GM20000 (cell line): Measurements from ENCODE around the gene HEBP1.

Experiments used
- DNase-seq: peaks from one replicate; pipeline ENCODE4 v3.0.0; 2012; ENCODE audit warnings: low spot score
- CTCF ChIP-seq: IDR thresholded peaks from 2 replicates; pipeline ENCODE4 v1.5.1; 2012; ENCODE audit warnings: mild to moderate bottlenecking, control low read depth; ENCODE audit errors: extremely low read depth, missing control alignments

Gene HEBP1

GRCh38 chr12:13022851-13023271, 22.8 kb upstream of the HEBP1 start:
- TF ChIP-seq CTCF = no peak
- DNase-seq = no peak

DNA sequence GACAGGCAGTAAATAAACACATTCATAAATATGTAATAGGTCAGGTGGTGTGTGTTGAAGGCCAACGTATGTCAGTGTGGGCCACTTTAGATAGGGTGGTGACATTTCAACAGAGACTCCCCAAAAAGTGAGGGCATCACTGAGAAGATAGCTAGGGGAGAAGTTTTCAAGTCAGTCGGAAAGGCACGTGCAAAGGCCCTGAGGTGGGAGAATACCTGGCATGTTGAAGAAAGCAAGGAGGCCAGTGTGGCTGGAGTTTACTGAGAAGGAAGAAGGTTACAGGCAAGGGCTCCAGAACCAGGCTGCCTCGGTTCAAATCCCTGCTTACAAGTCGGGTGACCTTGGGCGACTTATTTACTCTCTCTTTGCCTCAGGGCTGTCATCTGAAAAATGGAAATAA, 11.0 kb upstream of the HEBP1 start:
- no peak for DNase-seq
- TF ChIP-seq CTCF = no peak

DNA sequence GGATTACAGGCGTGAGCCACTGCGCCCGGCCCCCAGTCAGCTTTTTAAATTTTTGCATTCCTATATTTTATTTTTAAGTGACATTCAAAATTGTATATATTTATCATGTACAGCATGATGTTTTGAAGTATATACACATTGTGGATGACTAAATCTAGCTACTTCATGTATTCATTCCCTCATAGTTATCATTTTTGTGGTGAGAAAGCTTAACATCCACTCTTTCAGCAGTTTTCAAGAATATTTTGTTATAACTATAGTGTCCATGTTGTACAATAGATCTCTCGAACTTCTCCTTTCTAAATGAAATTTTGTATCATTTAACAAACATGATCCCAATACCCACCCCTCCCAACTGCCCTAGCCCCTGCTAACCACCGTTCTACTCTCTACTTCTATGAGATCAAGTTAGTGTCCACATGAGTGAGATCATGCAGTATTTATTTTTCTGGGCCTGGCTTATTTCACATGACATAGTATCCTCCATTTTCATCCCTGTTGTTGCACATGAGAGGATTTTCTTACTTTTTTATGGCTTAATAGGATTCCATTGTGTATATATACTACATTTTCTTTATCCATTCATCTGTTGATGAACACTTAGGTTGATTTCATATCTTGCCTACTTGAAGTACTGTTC, 8.8 kb upstream of the HEBP1 start:
- no peak for TF ChIP-seq CTCF
- no peak for DNase-seq

DNA sequence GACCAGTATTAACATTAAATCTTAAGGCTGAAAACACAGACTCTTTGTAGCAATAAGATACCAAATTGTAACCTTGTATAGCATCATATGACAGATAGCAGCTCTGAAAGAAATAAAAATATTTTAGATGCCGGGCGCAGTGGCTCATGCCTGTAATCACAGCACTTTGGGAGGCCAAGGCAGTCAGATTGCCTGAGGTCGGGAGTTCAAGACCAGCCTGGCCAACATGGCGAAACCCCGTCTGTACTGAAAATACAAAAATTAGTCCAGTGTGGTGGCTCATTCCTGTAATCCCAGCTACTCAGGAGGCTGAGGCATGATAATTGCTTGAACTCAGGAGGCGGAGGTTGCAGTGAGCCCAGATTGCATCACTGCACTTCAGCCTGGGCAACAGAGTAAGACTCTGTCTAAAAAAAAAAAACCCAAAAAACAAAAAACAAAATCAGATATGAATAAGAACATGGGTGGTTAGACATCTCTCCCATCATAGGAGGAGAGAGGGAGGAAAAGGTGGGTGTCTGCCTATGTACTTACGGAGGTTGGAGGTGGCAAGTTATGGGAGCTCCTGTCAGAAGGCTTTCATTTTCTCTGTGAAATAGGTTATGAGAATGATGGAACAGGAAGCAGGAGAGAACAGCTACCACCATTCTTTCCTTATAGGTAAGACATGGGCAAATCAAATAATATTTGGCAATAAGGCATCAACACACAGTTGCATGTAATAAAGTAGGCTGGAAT, 7.6 kb upstream of the HEBP1 start:
- no peak for TF ChIP-seq CTCF

DNA sequence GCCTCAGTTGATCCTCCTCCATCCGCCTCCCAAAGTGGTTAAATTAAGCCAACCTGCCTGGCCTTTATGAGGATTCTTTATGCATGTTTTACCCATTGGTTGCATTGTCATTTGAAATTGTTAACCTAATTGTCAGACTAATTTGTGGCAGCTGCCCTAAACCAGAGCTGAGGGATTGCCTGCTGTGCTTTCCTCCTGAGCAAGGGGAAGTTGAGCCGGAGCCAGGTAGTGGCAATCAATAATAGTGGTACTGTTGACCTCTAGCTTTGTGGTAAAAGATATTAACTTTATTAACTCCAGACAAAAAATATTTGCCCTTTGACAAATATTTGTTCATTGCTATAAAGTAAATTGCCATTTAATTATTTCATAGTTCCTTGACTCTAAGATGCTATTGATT, 5.6 kb upstream of the HEBP1 start:
- TF ChIP-seq CTCF = no peak
- DNase-seq = no peak

More for the DNA sequence above, 7.6 kb upstream of the HEBP1 start:
- no peak for DNase-seq

DNA sequence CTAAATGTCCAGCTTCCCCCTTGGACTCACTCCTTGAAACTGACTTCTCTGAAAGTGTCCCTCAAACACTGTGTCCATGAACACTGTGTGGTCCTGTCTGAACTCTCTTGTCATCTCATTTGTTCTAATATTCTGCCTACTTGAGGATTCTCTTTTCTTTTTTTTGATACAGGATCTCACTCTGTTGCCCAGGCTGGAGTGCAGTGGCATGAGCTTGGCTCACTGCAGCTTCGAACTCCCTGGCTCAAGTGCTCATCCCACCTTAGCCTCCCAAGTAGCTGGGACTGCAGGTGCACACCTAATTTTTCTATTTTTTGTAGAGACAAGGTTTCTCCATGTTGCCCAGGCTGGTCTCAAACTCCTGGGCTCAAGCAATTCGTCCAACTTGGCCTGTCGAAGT, 4.9 kb upstream of the HEBP1 start:
- no peak for DNase-seq

GRCh38 chr12:13004361-13004760, 4.3 kb upstream of the HEBP1 start:
- no peak for TF ChIP-seq CTCF
- DNase-seq = no peak

More for the DNA sequence above, 4.9 kb upstream of the HEBP1 start:
- TF ChIP-seq CTCF = no peak
